ENCODE results near the gene CDC45. TPM values are rescaled to one million over a fixed set of nuclear protein-coding genes. Genes with fewer than 3 reads are reported as not detected.

CDC45 gene
- total and polyA plus RNA-seq, 2 of the 13 experiments (the other 11 are each of a cell fraction or from before 2014, with no cell fraction given): 14.4 to 36.3 TPM

DNA sequence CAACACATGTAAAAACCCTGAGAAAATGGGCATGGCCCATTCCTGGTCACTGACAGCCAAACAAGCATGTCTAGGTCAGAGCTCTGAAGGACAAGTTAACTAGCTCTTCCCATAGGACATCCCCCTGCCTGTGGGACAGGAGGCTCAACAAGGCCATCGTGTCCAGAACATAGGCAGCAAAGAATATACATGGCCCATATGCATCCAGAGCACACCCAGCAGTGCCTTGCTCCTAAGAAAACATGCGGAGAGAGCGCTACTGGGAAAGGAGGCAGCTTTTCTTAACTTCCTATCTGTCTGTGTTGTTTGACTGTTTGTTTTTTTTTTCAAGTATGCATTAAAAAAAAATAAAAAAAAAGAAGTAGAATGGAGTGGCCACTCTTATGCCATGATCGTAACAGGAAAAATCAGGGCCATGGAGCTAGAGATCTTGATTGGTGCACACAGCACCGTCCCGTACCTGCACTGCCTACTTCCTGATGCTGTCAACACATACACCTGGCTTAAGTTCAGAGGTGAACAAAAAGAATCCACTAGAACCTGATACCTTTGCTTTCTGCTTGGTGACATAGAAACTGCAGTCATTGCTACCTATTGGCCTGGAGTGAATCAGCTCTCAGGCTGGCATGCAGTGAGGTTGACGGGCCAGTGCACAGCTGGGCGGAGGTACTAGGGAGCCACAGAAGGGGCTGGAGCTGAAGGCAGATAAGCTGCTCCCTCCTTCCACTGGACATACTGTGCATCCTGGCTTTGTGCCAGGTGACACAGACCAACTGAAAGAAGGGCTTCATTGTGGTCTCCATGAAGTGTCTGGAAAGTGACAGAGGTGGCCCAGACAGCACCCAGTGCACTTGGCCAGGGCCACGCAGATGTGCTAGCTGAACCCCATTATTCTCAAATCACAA lies 12.6 kb upstream of the CDC45 start (continued):
- TF ChIP-seq, protein P1, sequence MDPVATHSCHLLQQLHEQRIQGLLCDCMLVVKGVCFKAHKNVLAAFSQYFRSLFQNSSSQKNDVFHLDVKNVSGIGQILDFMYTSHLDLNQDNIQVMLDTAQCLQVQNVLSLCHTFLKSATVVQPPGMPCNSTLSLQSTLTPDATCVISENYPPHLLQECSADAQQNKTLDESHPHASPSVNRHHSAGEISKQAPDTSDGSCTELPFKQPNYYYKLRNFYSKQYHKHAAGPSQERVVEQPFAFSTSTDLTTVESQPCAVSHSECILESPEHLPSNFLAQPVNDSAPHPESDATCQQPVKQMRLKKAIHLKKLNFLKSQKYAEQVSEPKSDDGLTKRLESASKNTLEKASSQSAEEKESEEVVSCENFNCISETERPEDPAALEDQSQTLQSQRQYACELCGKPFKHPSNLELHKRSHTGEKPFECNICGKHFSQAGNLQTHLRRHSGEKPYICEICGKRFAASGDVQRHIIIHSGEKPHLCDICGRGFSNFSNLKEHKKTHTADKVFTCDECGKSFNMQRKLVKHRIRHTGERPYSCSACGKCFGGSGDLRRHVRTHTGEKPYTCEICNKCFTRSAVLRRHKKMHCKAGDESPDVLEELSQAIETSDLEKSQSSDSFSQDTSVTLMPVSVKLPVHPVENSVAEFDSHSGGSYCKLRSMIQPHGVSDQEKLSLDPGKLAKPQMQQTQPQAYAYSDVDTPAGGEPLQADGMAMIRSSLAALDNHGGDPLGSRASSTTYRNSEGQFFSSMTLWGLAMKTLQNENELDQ (CRISPR knock-in tag; IDR thresholded peaks at IDR 0.05; ENCODE audit: borderline replicate concordance): no peak
- TF ChIP-seq ZNF772 (CRISPR knock-in tag; IDR thresholded peaks at IDR 0.05) (no peak), NCOR1 (IDR thresholded peaks at IDR 0.05; ENCODE audit: borderline replicate concordance, low read length) (no peak), RFX3 (CRISPR knock-in tag; IDR thresholded peaks at IDR 0.05) (no peak), PRMT3 (CRISPR knock-in tag; IDR thresholded peaks at IDR 0.05; ENCODE audit: borderline replicate concordance, low read depth) (no peak)
- TF ChIP-seq, protein P2, sequence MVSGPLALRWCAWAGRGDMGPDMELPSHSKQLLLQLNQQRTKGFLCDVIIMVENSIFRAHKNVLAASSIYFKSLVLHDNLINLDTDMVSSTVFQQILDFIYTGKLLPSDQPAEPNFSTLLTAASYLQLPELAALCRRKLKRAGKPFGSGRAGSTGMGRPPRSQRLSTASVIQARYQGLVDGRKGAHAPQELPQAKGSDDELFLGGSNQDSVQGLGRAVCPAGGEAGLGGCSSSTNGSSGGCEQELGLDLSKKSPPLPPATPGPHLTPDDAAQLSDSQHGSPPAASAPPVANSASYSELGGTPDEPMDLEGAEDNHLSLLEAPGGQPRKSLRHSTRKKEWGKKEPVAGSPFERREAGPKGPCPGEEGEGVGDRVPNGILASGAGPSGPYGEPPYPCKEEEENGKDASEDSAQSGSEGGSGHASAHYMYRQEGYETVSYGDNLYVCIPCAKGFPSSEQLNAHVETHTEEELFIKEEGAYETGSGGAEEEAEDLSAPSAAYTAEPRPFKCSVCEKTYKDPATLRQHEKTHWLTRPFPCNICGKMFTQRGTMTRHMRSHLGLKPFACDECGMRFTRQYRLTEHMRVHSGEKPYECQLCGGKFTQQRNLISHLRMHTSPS (CRISPR knock-in tag; IDR thresholded peaks at IDR 0.05; ENCODE audit: low read depth): no peak
- TF ChIP-seq, protein P3, sequence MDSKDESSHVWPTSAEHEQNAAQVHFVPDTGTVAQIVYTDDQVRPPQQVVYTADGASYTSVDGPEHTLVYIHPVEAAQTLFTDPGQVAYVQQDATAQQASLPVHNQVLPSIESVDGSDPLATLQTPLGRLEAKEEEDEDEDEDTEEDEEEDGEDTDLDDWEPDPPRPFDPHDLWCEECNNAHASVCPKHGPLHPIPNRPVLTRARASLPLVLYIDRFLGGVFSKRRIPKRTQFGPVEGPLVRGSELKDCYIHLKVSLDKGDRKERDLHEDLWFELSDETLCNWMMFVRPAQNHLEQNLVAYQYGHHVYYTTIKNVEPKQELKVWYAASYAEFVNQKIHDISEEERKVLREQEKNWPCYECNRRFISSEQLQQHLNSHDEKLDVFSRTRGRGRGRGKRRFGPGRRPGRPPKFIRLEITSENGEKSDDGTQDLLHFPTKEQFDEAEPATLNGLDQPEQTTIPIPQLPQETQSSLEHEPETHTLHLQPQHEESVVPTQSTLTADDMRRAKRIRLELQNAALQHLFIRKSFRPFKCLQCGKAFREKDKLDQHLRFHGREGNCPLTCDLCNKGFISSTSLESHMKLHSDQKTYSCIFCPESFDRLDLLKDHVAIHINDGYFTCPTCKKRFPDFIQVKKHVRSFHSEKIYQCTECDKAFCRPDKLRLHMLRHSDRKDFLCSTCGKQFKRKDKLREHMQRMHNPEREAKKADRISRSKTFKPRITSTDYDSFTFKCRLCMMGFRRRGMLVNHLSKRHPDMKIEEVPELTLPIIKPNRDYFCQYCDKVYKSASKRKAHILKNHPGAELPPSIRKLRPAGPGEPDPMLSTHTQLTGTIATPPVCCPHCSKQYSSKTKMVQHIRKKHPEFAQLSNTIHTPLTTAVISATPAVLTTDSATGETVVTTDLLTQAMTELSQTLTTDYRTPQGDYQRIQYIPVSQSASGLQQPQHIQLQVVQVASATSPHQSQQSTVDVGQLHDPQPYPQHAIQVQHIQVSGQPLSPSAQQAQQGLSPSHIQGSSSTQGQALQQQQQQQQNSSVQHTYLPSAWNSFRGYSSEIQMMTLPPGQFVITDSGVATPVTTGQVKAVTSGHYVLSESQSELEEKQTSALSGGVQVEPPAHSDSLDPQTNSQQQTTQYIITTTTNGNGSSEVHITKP (CRISPR knock-in tag; IDR thresholded peaks at IDR 0.05; ENCODE audit: low read depth): no peak

Measured in HepG2 (cell line).